Osteoblast (primary cell): ENCODE results near the gene ELP4. TPM values are rescaled to one million over a fixed set of nuclear protein-coding genes. Genes with fewer than 3 reads are reported as not detected.

ENCODE experiments used
- DNase-seq: peaks from one replicate; pipeline ENCODE4 v3.0.0; 2011; ENCODE audit warnings: low spot score, mixed read lengths; ENCODE audit not compliant: insufficient read length; ENCODE audit errors: missing footprints
- H2AFZ ChIP-seq: 2 replicates; pipeline ENCODE4 v1.6.0; 2011; ENCODE audit warnings: mild to moderate bottlenecking, low read length
- H3K27ac ChIP-seq: 2 replicates; pipeline ENCODE4 v1.5.1; 2011; ENCODE audit warnings: mild to moderate bottlenecking, low read depth, low read length, moderate library complexity
- H3K27me3 ChIP-seq: 2 replicates; pipeline ENCODE4 v1.6.0; 2012; ENCODE audit warnings: mild to moderate bottlenecking, control low read depth, inconsistent platforms, low read length, moderate library complexity; ENCODE audit not compliant: insufficient read depth
- H3K36me3 ChIP-seq: 2 replicates; pipeline ENCODE4 v1.5.1; 2011; ENCODE audit warnings: mild to moderate bottlenecking, low read length, control low read depth, moderate library complexity; ENCODE audit not compliant: insufficient read depth
- H3K4me1 ChIP-seq: 2 replicates; pipeline ENCODE4 v1.5.1; 2011; ENCODE audit warnings: mild to moderate bottlenecking, low read length, control low read depth, moderate library complexity; ENCODE audit not compliant: insufficient read depth
- H3K4me2 ChIP-seq: 2 replicates; pipeline ENCODE4 v1.6.0; 2011; ENCODE audit warnings: mild to moderate bottlenecking, low read length; ENCODE audit not compliant: insufficient read depth
- H3K4me3 ChIP-seq: fragments of 200-600 bp; sonication (generic); 3 replicates; pipeline ENCODE4 v1.5.1; 2012; ENCODE audit warnings: mild to moderate bottlenecking, low read length, inconsistent platforms; ENCODE audit not compliant: insufficient read depth
- H3K79me2 ChIP-seq: 2 replicates; pipeline ENCODE4 v1.6.0; 2012; ENCODE audit warnings: mild to moderate bottlenecking, low read length, control low read depth, inconsistent platforms; ENCODE audit not compliant: insufficient read depth
- H3K9me3 ChIP-seq: 2 replicates; pipeline ENCODE4 v1.5.1; 2011; ENCODE audit warnings: low read depth, low read length, control low read depth
- H4K20me1 ChIP-seq: 2 replicates; pipeline ENCODE4 v1.6.0; 2012; ENCODE audit warnings: mild to moderate bottlenecking, low read length, control low read depth; ENCODE audit not compliant: insufficient read depth
- total RNA-seq: library from RNA; depleted of rRNA; stranded (reverse); fragments of >200 nt; gene quantifications from 2 replicates; pipeline ENCODE4 v1.2.3, GENCODE V29; 2012
- TF ChIP-seq, protein P1 (sequence below): IDR thresholded peaks from 2 replicates; pipeline ENCODE4 v1.5.1; 2011; ENCODE audit warnings: mild to moderate bottlenecking, low read depth, low read length, moderate library complexity; ENCODE audit errors: extremely low read depth

ELP4 gene
- total RNA-seq, 1 donor = 16.3 TPM

DNA sequence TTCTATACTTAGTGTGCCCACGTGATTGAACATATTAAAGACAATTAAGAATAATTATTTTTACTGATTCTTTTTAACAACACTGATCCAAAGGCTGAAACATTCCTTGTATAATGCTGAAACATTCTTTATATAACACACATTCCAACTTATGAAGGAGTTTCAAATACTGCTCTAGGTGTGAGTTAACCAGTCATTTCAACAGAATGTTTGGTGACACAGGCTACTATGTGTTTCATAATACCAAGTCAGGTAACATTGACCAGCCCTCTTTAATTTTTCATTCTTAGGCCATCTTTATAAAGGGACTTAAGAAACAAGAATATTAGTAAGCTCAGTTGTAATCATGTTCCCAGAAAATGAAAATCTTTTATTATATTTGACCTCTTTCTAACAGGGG, 136.6 kb downstream of the ELP4 start:
- no peaks in the 10 kb centered on the region for H3K9me3 ChIP-seq
- no peak overlapping the region for H2AFZ ChIP-seq
- no peak for DNase-seq
- H3K4me3 ChIP-seq = no peak overlapping the region
- H3K27me3 ChIP-seq = no peaks in the 10 kb centered on the region
- peak overlapping the region; percentile 45 for H3K4me2 ChIP-seq
- no peaks in the 10 kb centered on the region for H3K79me2 ChIP-seq
- no peaks in the 10 kb centered on the region for H3K36me3 ChIP-seq
- H3K27ac ChIP-seq = peak overlapping the region; percentile 50
- TF ChIP-seq, protein P1, sequence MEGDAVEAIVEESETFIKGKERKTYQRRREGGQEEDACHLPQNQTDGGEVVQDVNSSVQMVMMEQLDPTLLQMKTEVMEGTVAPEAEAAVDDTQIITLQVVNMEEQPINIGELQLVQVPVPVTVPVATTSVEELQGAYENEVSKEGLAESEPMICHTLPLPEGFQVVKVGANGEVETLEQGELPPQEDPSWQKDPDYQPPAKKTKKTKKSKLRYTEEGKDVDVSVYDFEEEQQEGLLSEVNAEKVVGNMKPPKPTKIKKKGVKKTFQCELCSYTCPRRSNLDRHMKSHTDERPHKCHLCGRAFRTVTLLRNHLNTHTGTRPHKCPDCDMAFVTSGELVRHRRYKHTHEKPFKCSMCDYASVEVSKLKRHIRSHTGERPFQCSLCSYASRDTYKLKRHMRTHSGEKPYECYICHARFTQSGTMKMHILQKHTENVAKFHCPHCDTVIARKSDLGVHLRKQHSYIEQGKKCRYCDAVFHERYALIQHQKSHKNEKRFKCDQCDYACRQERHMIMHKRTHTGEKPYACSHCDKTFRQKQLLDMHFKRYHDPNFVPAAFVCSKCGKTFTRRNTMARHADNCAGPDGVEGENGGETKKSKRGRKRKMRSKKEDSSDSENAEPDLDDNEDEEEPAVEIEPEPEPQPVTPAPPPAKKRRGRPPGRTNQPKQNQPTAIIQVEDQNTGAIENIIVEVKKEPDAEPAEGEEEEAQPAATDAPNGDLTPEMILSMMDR = no peak
- peaks cover 17% of the 10 kb centered on the region for H3K4me1 ChIP-seq
- no peaks in the 10 kb centered on the region for H4K20me1 ChIP-seq

DNA sequence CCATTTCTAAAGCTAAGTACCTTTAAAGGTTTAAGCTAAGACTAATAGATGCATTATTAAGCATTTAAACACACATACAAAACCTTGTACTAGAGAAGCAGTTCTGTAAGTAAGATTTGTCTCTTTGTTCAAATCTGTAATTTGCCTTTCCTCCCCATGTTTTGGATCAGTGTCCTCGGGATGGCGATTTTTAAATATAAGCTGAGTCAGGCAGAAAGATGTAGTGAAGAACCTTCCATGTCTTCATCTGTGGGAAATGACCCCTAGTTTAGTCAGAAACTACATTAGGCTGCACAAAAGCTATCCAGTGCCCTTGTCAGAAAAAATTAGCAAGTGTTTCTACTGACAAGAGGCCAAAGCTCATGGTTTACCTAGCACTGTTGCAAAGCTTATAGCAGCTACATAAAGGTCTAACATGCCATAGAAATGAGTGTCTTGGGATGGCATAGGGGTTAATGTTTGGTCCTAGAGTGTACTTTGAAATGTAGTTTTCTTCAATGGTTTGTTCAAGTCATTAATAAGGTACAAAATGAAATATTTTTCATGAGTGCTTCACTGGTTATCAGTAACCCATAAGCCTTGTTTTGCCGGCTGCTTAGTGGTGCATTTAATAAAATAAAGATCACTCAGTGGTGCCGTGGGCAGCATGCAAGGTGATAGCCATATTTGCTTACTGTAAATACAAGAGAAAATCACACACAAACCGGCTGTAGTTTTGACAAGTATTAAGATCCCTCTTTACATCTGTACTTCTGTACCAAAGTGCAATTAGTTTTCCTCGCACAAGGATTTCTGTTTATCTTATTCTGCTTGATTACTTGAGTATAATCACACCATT, 139.8 kb downstream of the ELP4 start:
- H3K27ac ChIP-seq = no peak overlapping the region
- no peaks in the 10 kb centered on the region for H3K79me2 ChIP-seq
- H3K4me1 ChIP-seq = peaks cover 11% of the 10 kb centered on the region
- H2AFZ ChIP-seq = no peak overlapping the region
- H4K20me1 ChIP-seq = no peaks in the 10 kb centered on the region
- TF ChIP-seq, protein P1 = no peak
- H3K4me2 ChIP-seq = no peak overlapping the region
- DNase-seq = no peak
- H3K9me3 ChIP-seq = no peaks in the 10 kb centered on the region
- H3K4me3 ChIP-seq = no peak overlapping the region
- no peaks in the 10 kb centered on the region for H3K36me3 ChIP-seq
- H3K27me3 ChIP-seq = no peaks in the 10 kb centered on the region

DNA sequence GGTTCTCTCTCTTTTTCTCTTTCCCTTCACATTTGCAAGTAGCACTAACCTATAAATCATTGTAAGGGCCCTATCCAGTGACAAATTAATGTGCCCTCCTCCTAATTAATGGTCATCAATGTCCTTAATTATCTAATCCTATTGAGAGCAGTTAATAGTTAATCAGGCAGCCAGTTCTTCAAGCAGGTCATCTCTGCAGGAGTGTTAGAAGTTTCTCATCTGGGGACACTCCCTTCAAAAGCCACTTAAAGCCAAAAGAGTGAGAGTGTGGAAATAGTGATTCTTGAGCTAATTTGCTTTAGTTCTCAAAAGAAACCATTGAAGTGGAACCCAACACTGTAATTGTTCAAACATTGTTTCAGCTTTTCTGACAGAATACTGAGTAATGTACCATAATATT, 141.6 kb downstream of the ELP4 start:
- H3K36me3 ChIP-seq = no peaks in the 10 kb centered on the region
- H4K20me1 ChIP-seq = no peaks in the 10 kb centered on the region
- no peaks in the 10 kb centered on the region for H3K27me3 ChIP-seq
- H3K4me3 ChIP-seq = no peak overlapping the region
- no peak for DNase-seq
- no peaks in the 10 kb centered on the region for H3K79me2 ChIP-seq
- TF ChIP-seq, protein P1 = no peak
- no peaks in the 10 kb centered on the region for H3K9me3 ChIP-seq
- H3K27ac ChIP-seq = no peak overlapping the region
- no peak overlapping the region for H3K4me2 ChIP-seq
- H2AFZ ChIP-seq = no peak overlapping the region
- peaks cover 14% of the 10 kb centered on the region for H3K4me1 ChIP-seq

DNA sequence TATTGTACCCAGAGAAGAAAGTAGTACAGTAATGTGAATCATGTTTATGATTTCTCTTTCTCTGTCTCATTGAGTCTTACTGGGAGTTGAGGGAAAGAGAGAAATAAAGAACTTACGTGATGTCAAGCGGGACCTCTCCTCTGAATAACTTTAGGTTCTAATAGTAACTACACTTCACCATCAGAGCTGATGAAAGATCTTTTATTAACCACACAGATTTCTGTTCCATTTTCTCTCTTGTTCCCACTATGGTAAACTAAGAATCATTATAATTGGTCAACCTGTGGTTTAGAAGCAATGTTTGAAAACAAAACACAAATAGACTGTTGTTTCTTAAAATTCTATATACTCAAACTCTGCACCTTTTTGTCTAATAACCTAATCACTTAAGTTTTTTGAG, 142.3 kb downstream of the ELP4 start:
- Histone ChIP-seq H2AFZ (no peak overlapping the region), H3K27ac (no peak overlapping the region), H3K79me2 (no peaks in the 10 kb centered on the region), H3K27me3 (no peaks in the 10 kb centered on the region), H3K4me1 (peaks cover 13% of the 10 kb centered on the region), H3K4me2 (no peak overlapping the region), H4K20me1 (no peaks in the 10 kb centered on the region), H3K36me3 (no peaks in the 10 kb centered on the region), H3K9me3 (no peaks in the 10 kb centered on the region), H3K4me3 (no peak overlapping the region)
- no peak for DNase-seq
- TF ChIP-seq, protein P1 = no peak
